GM23338 (cell line): ENCODE data around the gene CT45A1.
"Not testable (repeated sequence)": the region's sequence is repeated elsewhere in the genome, so short reads cannot be mapped to it uniquely, and the experiment has no call there.

Experiments used
- CREB1 ChIP-seq: fragments of 250-450 bp; sonication (Bioruptor Pico); IDR thresholded peaks from 2 replicates; pipeline ENCODE4 v1.5.0; 2020; ENCODE audit warnings: low read depth, mild to moderate bottlenecking, moderate library complexity
- ETS1 ChIP-seq: IDR thresholded peaks from 2 replicates; pipeline ENCODE4 v1.6.1; 2016; ENCODE audit warnings: antibody characterized with exemption
- EZH2 ChIP-seq: fragments of 200-600 bp; sonication (generic); IDR thresholded peaks from one replicate; pipeline ENCODE4 v1.8.0; 2017; ENCODE audit warnings: antibody characterized with exemption, mild to moderate bottlenecking, low read depth; ENCODE audit not compliant: unreplicated experiment
- EZH2phosphoT487 ChIP-seq: fragments of 200-600 bp; sonication (generic); IDR thresholded peaks from one replicate; pipeline ENCODE4 v1.8.1; 2018; ENCODE audit warnings: antibody characterized with exemption; ENCODE audit not compliant: unreplicated experiment
- JUNB ChIP-seq: IDR thresholded peaks from one replicate; pipeline ENCODE4 v1.6.1; 2016; ENCODE audit warnings: antibody characterized with exemption; ENCODE audit not compliant: unreplicated experiment
- POLR2AphosphoS5 ChIP-seq: IDR thresholded peaks from 2 replicates; pipeline ENCODE4 v1.6.1; 2016; ENCODE audit warnings: antibody characterized with exemption, low read depth
- STAT1 ChIP-seq: IDR thresholded peaks from one replicate; pipeline ENCODE4 v1.6.1; 2016; ENCODE audit warnings: antibody characterized with exemption; ENCODE audit not compliant: unreplicated experiment
- TF ChIP-seq, protein P1 (sequence below), 2 experiments: fragments of 200-600 bp in 1 of 2; sonication (generic) in 1 of 2; conservative IDR thresholded peaks; 2 replicates each; pipeline versions ENCODE4 v1.5.1 to v1.6.1; 2016 to 2017; ENCODE audit warnings: antibody characterized with exemption in 2 of 2, low read depth in 2 of 2, mild to moderate bottlenecking in 2 of 2, moderate library complexity in 1 of 2
- TF ChIP-seq, protein P2 (sequence below): IDR thresholded peaks from one replicate; pipeline ENCODE4 v1.6.1; 2018; ENCODE audit warnings: antibody characterized with exemption; ENCODE audit not compliant: unreplicated experiment

DNA sequence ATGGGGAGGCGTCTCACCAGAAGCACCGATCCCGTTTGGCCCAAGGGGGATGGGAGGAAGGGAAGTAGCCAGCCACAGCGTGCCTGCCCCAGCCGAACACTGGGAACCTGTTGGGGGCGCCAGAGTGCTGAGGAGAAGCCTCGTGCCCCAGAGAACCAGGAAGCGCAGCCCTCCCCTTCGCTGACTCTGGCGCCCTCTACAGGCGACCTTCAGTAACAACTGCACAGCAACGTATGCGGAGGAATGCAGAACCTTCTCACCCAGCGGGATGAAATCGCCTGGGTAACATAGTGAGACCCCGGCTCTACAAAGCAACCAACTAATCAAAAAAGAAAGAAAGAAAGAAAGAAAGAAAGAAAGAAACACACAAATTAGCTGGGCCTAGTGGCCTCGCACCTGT, 54.7 kb downstream of the CT45A1 start, which contains the start of gene CT45A3:
- TF ChIP-seq, protein P1, sequence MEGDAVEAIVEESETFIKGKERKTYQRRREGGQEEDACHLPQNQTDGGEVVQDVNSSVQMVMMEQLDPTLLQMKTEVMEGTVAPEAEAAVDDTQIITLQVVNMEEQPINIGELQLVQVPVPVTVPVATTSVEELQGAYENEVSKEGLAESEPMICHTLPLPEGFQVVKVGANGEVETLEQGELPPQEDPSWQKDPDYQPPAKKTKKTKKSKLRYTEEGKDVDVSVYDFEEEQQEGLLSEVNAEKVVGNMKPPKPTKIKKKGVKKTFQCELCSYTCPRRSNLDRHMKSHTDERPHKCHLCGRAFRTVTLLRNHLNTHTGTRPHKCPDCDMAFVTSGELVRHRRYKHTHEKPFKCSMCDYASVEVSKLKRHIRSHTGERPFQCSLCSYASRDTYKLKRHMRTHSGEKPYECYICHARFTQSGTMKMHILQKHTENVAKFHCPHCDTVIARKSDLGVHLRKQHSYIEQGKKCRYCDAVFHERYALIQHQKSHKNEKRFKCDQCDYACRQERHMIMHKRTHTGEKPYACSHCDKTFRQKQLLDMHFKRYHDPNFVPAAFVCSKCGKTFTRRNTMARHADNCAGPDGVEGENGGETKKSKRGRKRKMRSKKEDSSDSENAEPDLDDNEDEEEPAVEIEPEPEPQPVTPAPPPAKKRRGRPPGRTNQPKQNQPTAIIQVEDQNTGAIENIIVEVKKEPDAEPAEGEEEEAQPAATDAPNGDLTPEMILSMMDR (conservative IDR thresholded peaks at IDR 0.05; ENCODE audit: low read depth in 2 of 2): not testable (repeated sequence)
- not testable (repeated sequence) for TF ChIP-seq EZH2; POLR2AphosphoS5; EZH2phosphoT487; JUNB; CREB1 (CRISPR knock-in tag); ETS1; STAT1
- TF ChIP-seq, protein P2, sequence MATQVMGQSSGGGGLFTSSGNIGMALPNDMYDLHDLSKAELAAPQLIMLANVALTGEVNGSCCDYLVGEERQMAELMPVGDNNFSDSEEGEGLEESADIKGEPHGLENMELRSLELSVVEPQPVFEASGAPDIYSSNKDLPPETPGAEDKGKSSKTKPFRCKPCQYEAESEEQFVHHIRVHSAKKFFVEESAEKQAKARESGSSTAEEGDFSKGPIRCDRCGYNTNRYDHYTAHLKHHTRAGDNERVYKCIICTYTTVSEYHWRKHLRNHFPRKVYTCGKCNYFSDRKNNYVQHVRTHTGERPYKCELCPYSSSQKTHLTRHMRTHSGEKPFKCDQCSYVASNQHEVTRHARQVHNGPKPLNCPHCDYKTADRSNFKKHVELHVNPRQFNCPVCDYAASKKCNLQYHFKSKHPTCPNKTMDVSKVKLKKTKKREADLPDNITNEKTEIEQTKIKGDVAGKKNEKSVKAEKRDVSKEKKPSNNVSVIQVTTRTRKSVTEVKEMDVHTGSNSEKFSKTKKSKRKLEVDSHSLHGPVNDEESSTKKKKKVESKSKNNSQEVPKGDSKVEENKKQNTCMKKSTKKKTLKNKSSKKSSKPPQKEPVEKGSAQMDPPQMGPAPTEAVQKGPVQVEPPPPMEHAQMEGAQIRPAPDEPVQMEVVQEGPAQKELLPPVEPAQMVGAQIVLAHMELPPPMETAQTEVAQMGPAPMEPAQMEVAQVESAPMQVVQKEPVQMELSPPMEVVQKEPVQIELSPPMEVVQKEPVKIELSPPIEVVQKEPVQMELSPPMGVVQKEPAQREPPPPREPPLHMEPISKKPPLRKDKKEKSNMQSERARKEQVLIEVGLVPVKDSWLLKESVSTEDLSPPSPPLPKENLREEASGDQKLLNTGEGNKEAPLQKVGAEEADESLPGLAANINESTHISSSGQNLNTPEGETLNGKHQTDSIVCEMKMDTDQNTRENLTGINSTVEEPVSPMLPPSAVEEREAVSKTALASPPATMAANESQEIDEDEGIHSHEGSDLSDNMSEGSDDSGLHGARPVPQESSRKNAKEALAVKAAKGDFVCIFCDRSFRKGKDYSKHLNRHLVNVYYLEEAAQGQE: not testable (repeated sequence)
